GDM1 (cell line): Measurements from ENCODE around the gene SCCPDH.
"Not testable (repeated sequence)": the region's sequence is repeated elsewhere in the genome, so short reads cannot be mapped to it uniquely, and the experiment has no call there.

ENCODE experiments used
- DNase-seq: peaks from one replicate; lab custom pipeline; 2025; lab: John Stamatoyannopoulos, UW

The SCCPDH gene

GRCh38 chr1:246801241-246802020 is 77.2 kb downstream of the SCCPDH start:
- DNase-seq, result no peak

GRCh38 chr1:246803373-246803772 is 79.2 kb downstream of the SCCPDH start:
- no peak for DNase-seq

GRCh38 chr1:246803883-246804282 is 79.7 kb downstream of the SCCPDH start:
- DNase-seq, result no peak

- no peak for DNase-seq
Measured at GRCh38 chr1:246805135-246805716, 81.0 kb downstream of the SCCPDH start.

GRCh38 chr1:246809473-246809872 is 85.3 kb downstream of the SCCPDH start:
- DNase-seq, result no peak

- DNase-seq, result no peak
Measured at GRCh38 chr1:246811985-246812384, 87.8 kb downstream of the SCCPDH start.

GRCh38 chr1:246813325-246813724 is 89.1 kb downstream of the SCCPDH start:
- DNase-seq, result not testable (repeated sequence)

GRCh38 chr1:246814890-246815289 is 90.7 kb downstream of the SCCPDH start:
- DNase-seq, result no peak

- peak; percentile 39 for DNase-seq
Measured at GRCh38 chr1:246815693-246816270, 91.6 kb downstream of the SCCPDH start.
